ENCODE data around the gene EIF2B5. TPM values are rescaled to one million over a fixed set of nuclear protein-coding genes. Genes with fewer than 3 reads are reported as not detected.

EIF2B5 gene
- 28.0 and 30.7 TPM in 2 replicates for total RNA-seq

DNA sequence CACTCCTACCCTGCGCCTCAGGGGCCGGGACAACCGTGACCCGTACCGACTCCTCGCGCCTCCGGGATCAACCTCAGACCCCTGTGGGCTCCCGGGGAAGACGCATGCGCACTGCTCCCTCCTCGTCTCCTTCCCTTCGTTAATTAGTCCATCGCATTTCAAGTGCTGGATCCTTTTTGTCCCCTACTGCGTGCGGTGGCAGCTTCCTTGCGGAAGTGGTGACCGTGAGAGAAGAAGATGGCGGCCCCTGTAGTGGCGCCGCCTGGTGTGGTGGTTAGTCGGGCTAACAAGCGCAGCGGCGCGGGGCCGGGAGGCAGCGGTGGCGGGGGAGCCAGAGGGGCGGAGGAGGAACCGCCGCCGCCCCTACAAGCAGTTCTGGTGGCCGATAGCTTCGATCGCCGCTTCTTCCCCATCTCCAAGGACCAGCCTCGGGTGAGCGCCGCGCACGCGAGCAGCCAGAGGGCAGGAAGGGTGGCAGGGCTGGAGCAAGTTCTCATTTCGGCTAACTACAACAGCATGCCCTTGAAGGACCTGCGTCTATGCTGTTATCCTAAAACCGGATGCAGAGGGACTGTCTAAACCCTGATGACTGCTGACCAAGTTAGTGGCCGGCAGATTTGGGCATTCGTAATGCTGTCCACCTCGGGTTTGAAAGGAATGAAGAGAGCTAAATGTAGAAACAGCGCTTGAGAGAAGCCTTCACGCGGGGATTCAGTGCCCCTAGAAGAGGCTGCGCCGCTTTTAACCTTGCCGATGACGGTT lies at the start of gene EIF2B5:
Gene EIF2B5 (plus strand): TSS at position 210 of the 762 bp plus-strand sequence. CDS start 28 bp downstream, at position 238.
- TF ChIP-seq CTCF (IDR thresholded peaks at IDR 0.05; ENCODE audit: insufficient read depth, low read depth, low read length) = peak; percentile 43
- peak within 1 kb of the TSS; percentile 85 for H3K4me3 ChIP-seq (ENCODE audit: low read depth, low read length)
- peak; percentile 94 for DNase-seq (ENCODE audit: low read depth)

- TF ChIP-seq CTCF (IDR thresholded peaks at IDR 0.05; ENCODE audit: insufficient read depth, low read depth, low read length) = no peak
- H3K4me3 ChIP-seq (ENCODE audit: low read depth, low read length) = no peak overlapping the region
- peak; percentile 83 for DNase-seq (ENCODE audit: low read depth)
Measured at GRCh38 chr3:184085389-184085852, 49.7 kb upstream of the EIF2B5 start.

GRCh38 chr3:184092199-184092598 lies 43.0 kb upstream of the EIF2B5 start:
- no peak for DNase-seq (ENCODE audit: low read depth)
- TF ChIP-seq CTCF (IDR thresholded peaks at IDR 0.05; ENCODE audit: insufficient read depth, low read depth, low read length) = no peak
- no peak overlapping the region for H3K4me3 ChIP-seq (ENCODE audit: low read depth, low read length)

GRCh38 chr3:184096811-184097383 lies 38.3 kb upstream of the EIF2B5 start, which contains the start of gene HTR3E:
Gene HTR3E, plus strand, starts transcription at chr3:184097064. Its CDS starts 466 bp downstream, at chr3:184097530.
- no peak for TF ChIP-seq CTCF (IDR thresholded peaks at IDR 0.05; ENCODE audit: insufficient read depth, low read depth, low read length)
- no peak for DNase-seq (ENCODE audit: low read depth)

GRCh38 chr3:184097556-184097955 lies 37.6 kb upstream of the EIF2B5 start:
- DNase-seq (ENCODE audit: low read depth) = no peak
- no peak overlapping the region for H3K4me3 ChIP-seq (ENCODE audit: low read depth, low read length)
- TF ChIP-seq CTCF (IDR thresholded peaks at IDR 0.05; ENCODE audit: insufficient read depth, low read depth, low read length) = no peak

More at GRCh38 chr3:184096811-184097383, 38.3 kb upstream of the EIF2B5 start, which contains the start of gene HTR3E:
- H3K4me3 ChIP-seq (ENCODE audit: low read depth, low read length) = no peak within 1 kb of the TSS

GRCh38 chr3:184099806-184100686 lies 35.1 kb upstream of the EIF2B5 start:
- no peak overlapping the region for H3K4me3 ChIP-seq (ENCODE audit: low read depth, low read length)
- no peak for TF ChIP-seq CTCF (IDR thresholded peaks at IDR 0.05; ENCODE audit: insufficient read depth, low read depth, low read length)
- no peak for DNase-seq (ENCODE audit: low read depth)

Data from fibroblast of villous mesenchyme (primary cell).